HG03025 (cell line): ENCODE measurements around the gene EVL.

Experiments
- ATAC-seq: cut with Tn5 transposase; IDR thresholded peaks from one replicate; pipeline ENCODE4 v1.9.1; 2021; ENCODE audit warnings: mild to moderate bottlenecking, moderate library complexity; ENCODE audit not compliant: unreplicated experiment, low FRiP score

The EVL gene

GRCh38 chr14:100122481-100123223, 57.4 kb downstream of the EVL start:
- no peak for ATAC-seq

GRCh38 chr14:100123618-100124017, 58.4 kb downstream of the EVL start:
- no peak for ATAC-seq

- no peak for ATAC-seq
These were observed 59.4 kb downstream of the EVL start for GRCh38 chr14:100124551-100125088.

- ATAC-seq = no peak
These were observed 61.2 kb downstream of the EVL start for GRCh38 chr14:100126401-100126800.

GRCh38 chr14:100127853-100128455, 62.7 kb downstream of the EVL start:
- ATAC-seq = no peak

GRCh38 chr14:100128688-100129087, 63.5 kb downstream of the EVL start:
- ATAC-seq = no peak

GRCh38 chr14:100129161-100129589, 64.0 kb downstream of the EVL start:
- ATAC-seq = no peak

GRCh38 chr14:100130521-100130920, 65.3 kb downstream of the EVL start:
- ATAC-seq = no peak

- ATAC-seq = no peak
These were observed 66.0 kb downstream of the EVL start for GRCh38 chr14:100131181-100131580.

- ATAC-seq = no peak
These were observed 67.1 kb downstream of the EVL start for GRCh38 chr14:100132161-100132902.

GRCh38 chr14:100132903-100133510, 67.8 kb downstream of the EVL start:
- ATAC-seq = no peak

- no peak for ATAC-seq
These were observed 69.4 kb downstream of the EVL start for GRCh38 chr14:100134586-100134985.

GRCh38 chr14:100135073-100135472, 69.9 kb downstream of the EVL start:
- ATAC-seq = no peak

GRCh38 chr14:100135784-100136183, 70.6 kb downstream of the EVL start:
- ATAC-seq = no peak

GRCh38 chr14:100137173-100137572, 72.0 kb downstream of the EVL start:
- no peak for ATAC-seq

- no peak for ATAC-seq
These were observed 73.0 kb downstream of the EVL start for GRCh38 chr14:100138082-100138787.

- no peak for ATAC-seq
These were observed 73.7 kb downstream of the EVL start for GRCh38 chr14:100138955-100139354.

- ATAC-seq = no peak
These were observed 75.3 kb downstream of the EVL start for GRCh38 chr14:100140452-100141078.

- ATAC-seq = no peak
These were observed 75.9 kb downstream of the EVL start for GRCh38 chr14:100141098-100141497.
